Thoracic aorta (tissue), 2 donors: Measurements from ENCODE around the gene MIEF2. TPM values are rescaled to one million over a fixed set of nuclear protein-coding genes. Genes with fewer than 3 reads are reported as not detected.

Experiments used
- ATAC-seq: fragments of 150-250 bp; one replicate; pipeline ENCODE4 v1.8.0; 2017; ENCODE audit warnings: low read depth; ENCODE audit not compliant: insufficient number of reproducible peaks, low FRiP score
- DNase-seq: peaks from one replicate; pipeline ENCODE4 v3.0.0-alpha.2; 2020; ENCODE audit warnings: low spot score
- H3K27ac ChIP-seq, 2 donors: fragments of 200-600 bp; sonication (generic); 1 replicate in 1 of 2; 2 replicates in 1 of 2; pipeline ENCODE4 v1.5.1; 2016; ENCODE audit warnings: mild to moderate bottlenecking in 2 of 2, moderate library complexity in 2 of 2
- H3K27me3 ChIP-seq: fragments of 200-600 bp; sonication (generic); replicated peaks from 2 replicates; pipeline ENCODE4 v1.6.0; 2016; ENCODE audit warnings: mild to moderate bottlenecking; ENCODE audit not compliant: insufficient read depth
- H3K36me3 ChIP-seq: fragments of 200-600 bp; sonication (generic); one replicate; pipeline ENCODE4 v1.5.1; 2016
- H3K4me1 ChIP-seq, 2 donors: fragments of 200-600 bp; sonication (generic); 1 replicate in 1 of 2; 2 replicates in 1 of 2; pipeline versions ENCODE4 v1.5.1 to v1.6.0; 2016; ENCODE audit warnings: low read depth in 2 of 2, mild to moderate bottlenecking in 1 of 2; ENCODE audit not compliant: control insufficient read depth in 1 of 2
- H3K4me3 ChIP-seq: fragments of 200-600 bp; sonication (generic); 2 replicates; pipeline ENCODE4 v1.5.1; 2016; ENCODE audit warnings: mild to moderate bottlenecking
- H3K9me3 ChIP-seq: fragments of 200-600 bp; sonication (generic); 2 replicates; pipeline ENCODE4 v1.5.1; 2016
- total RNA-seq, 2 donors: library from RNA; depleted of rRNA; stranded (reverse); fragments of >200 nt; gene quantifications; one replicate each; pipeline versions ENCODE4 v1.1.0 to v1.2.3, GENCODE V29; 2016
- TF ChIP-seq, protein P1 (sequence below): fragments of 200-600 bp; sonication (generic); IDR thresholded peaks from one replicate; pipeline ENCODE4 v1.5.1; 2019; ENCODE audit warnings: antibody characterized with exemption

The MIEF2 gene
- total RNA-seq, 2 donors from 2014 or later, result 31.7 to 33.8 TPM

DNA sequence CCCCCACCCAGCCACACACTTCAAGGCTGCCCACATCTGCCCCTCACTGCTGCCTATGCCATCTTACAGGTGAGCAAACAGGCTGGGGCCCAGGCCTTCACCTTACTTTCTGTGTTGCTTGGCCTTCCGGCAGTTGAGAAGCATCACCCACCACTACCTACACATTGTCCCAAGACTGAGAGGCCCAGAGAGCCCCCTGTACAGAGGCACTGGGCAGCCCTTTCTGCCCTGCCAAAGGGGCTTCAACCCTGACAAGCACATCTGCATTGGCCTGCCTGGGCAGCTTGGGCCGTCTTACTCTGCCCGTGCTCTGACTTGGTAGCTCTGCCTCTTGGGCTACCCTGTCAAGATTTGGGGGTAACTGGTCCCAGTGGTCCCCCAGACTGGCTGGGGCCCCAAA is 1.2 kb downstream of the MIEF2 start:
- H3K4me3 ChIP-seq, result peak overlapping the region; percentile 85
- no peak for ATAC-seq
- peaks cover 25 to 42% of the 10 kb centered on the region in 2 donors for H3K4me1 ChIP-seq
- no peaks in the 10 kb centered on the region for H3K27me3 ChIP-seq
- TF ChIP-seq, protein P1, sequence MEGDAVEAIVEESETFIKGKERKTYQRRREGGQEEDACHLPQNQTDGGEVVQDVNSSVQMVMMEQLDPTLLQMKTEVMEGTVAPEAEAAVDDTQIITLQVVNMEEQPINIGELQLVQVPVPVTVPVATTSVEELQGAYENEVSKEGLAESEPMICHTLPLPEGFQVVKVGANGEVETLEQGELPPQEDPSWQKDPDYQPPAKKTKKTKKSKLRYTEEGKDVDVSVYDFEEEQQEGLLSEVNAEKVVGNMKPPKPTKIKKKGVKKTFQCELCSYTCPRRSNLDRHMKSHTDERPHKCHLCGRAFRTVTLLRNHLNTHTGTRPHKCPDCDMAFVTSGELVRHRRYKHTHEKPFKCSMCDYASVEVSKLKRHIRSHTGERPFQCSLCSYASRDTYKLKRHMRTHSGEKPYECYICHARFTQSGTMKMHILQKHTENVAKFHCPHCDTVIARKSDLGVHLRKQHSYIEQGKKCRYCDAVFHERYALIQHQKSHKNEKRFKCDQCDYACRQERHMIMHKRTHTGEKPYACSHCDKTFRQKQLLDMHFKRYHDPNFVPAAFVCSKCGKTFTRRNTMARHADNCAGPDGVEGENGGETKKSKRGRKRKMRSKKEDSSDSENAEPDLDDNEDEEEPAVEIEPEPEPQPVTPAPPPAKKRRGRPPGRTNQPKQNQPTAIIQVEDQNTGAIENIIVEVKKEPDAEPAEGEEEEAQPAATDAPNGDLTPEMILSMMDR, result no peak
- DNase-seq, result no peak
- no peaks in the 10 kb centered on the region for H3K9me3 ChIP-seq
- H3K27ac ChIP-seq, result peak overlapping the region; percentile 96
- H3K36me3 ChIP-seq, result peaks cover 26% of the 10 kb centered on the region

DNA sequence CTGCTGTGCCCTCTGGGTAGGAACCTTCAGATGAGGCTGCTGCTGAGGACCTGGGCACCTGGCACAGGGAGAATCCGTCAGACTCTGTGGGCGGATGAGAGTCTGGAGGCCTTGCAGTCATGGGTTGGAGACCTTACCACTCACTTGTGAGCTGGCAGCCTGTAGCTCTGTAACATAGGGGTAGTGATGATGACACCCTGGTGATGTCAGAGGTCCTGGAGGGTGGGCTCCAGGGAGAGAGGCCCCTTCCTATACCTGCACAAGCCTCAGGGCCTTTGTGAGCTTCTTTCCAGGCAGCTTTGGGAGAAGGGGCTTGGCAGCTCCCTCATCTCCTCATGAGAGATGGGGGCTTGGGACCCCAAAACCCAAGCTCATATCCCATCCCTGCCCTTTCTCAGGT is 1.6 kb downstream of the MIEF2 start:
- no peak for DNase-seq
- Histone ChIP-seq H3K27ac (peak overlapping the region; percentile 96), H3K36me3 (peaks cover 26% of the 10 kb centered on the region), H3K4me1 (peaks cover 20 to 37% of the 10 kb centered on the region in 2 donors), H3K9me3 (no peaks in the 10 kb centered on the region), H3K27me3 (no peaks in the 10 kb centered on the region), H3K4me3 (peak overlapping the region; percentile 85)
- ATAC-seq, result no peak
- TF ChIP-seq, protein P1, result no peak

DNA sequence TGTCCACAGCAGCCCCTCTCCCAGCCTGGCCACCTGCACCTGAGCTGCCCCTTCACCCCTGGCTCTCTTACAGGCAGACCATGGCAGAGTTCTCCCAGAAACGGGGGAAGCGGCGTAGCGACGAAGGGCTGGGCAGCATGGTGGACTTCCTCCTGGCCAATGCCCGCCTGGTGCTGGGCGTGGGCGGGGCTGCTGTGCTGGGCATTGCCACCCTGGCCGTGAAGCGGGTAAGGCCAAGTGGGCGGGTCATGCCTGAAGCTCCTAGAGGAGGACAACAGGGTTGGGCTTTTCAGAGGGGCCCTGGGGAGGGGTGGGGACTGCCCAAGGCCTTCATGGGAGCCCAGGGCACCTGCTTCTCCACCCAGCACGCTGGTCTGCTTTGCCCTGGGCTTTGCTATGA is 2.2 kb downstream of the MIEF2 start:
- Histone ChIP-seq H3K9me3 (no peaks in the 10 kb centered on the region), H3K4me1 (peaks cover 15 to 32% of the 10 kb centered on the region in 2 donors), H3K4me3 (no peak overlapping the region), H3K27ac (peak overlapping the region; percentile 96), H3K27me3 (no peaks in the 10 kb centered on the region), H3K36me3 (peaks cover 26% of the 10 kb centered on the region)
- DNase-seq (no peak), ATAC-seq (no peak)
- TF ChIP-seq, protein P1, result no peak

DNA sequence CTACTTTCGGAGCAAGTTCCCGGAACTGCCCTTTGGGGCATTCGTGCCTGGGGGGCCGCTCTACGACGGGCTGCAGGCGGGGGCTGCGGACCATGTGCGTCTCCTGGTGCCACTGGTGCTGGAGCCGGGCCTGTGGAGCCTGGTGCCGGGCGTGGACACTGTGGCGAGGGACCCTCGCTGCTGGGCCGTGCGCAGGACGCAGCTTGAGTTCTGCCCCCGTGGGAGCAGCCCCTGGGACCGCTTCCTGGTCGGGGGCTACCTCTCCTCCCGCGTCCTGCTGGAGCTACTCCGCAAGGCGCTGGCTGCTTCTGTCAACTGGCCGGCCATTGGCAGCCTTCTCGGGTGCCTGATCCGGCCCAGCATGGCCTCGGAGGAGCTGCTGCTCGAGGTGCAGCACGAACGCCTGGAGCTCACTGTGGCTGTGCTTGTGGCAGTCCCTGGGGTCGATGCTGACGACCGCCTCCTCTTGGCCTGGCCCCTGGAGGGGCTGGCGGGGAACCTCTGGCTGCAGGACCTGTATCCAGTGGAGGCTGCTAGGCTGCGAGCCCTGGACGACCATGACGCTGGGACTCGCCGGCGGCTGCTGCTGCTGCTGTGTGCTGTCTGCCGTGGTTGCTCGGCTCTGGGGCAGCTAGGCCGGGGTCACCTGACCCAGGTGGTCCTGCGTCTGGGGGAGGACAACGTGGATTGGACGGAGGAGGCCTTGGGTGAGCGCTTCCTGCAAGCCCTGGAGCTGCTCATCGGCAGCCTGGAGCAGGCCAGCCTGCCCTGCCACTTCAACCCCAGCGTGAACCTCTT is 3.6 kb downstream of the MIEF2 start:
- no peak for ATAC-seq
- Histone ChIP-seq H3K4me1 (peaks cover 11 to 27% of the 10 kb centered on the region in 2 donors), H3K9me3 (no peaks in the 10 kb centered on the region), H3K27ac (no peak overlapping the region), H3K36me3 (peaks cover 26% of the 10 kb centered on the region), H3K4me3 (no peak overlapping the region), H3K27me3 (no peaks in the 10 kb centered on the region)
- TF ChIP-seq, protein P1, result no peak
- DNase-seq, result no peak

DNA sequence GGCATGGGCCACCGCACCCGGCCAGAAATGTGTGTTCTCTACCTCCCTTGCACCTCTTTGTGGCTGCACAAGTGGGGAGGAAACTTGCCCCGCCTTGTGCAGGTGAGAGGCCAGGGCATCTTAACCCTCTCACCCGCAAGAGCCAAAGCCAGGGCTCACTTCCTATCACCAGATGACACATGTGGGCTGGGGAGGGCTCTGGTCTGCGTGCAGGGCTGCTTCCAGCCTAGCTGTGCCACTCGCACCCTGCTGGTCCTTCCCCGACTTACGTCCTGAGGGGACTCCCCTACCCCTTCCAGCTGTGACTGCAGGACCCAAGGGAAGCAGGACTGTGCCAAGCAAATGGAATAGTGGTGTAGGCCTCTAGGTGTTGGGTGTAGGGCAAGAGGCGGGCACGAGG is 6.9 kb downstream of the MIEF2 start:
- no peaks in the 10 kb centered on the region for H3K27me3 ChIP-seq
- H3K4me3 ChIP-seq, result no peak overlapping the region
- TF ChIP-seq, protein P1, result no peak
- no peaks in the 10 kb centered on the region for H3K9me3 ChIP-seq
- no peak overlapping the region for H3K27ac ChIP-seq
- peaks cover 0 to 9% of the 10 kb centered on the region in 2 donors for H3K4me1 ChIP-seq
- ATAC-seq (no peak), DNase-seq (no peak)
- peaks cover 26% of the 10 kb centered on the region for H3K36me3 ChIP-seq
